Nephron (organoid): ENCODE data around the gene BRAF.

Experiments used
- H3K27ac Mint-ChIP-seq, 3 experiments: 2 replicates each; pipeline ENCODE4 v1.8.0; 2020; ENCODE audit warnings: mixed read lengths in 3 of 3, mild to moderate bottlenecking in 2 of 3, moderate library complexity in 1 of 3
- H3K27me3 Mint-ChIP-seq: 2 replicates; pipeline ENCODE4 v1.8.0; 2021; ENCODE audit warnings: low read depth, mild to moderate bottlenecking, moderate library complexity, mixed read lengths
- H3K36me3 Mint-ChIP-seq: 2 replicates; pipeline ENCODE4 v1.8.0; 2020; ENCODE audit warnings: low read depth, mixed read lengths
- H3K4me1 Mint-ChIP-seq: 2 replicates; pipeline ENCODE4 v1.8.0; 2020; ENCODE audit warnings: mixed read lengths
- H3K4me3 Mint-ChIP-seq, 3 experiments: 2 replicates each; pipeline ENCODE4 v1.8.0; 2020; ENCODE audit warnings: mild to moderate bottlenecking in 3 of 3, mixed read lengths in 3 of 3, moderate library complexity in 2 of 3
- H3K9me3 Mint-ChIP-seq: 2 replicates; pipeline ENCODE4 v1.8.0; 2020; ENCODE audit warnings: mixed read lengths
- CTCF ChIP-seq, 3 experiments: fragments of 200-600 bp; sonication (generic); IDR thresholded peaks; one replicate each; pipeline ENCODE4 v1.5.0; 2021; ENCODE audit warnings: antibody characterized with exemption in 3 of 3; ENCODE audit not compliant: unreplicated experiment in 3 of 3

The BRAF gene

GRCh38 chr7:140704205-140704604 is 220.5 kb downstream of the BRAF start:
- no peak for TF ChIP-seq CTCF (IDR thresholded peaks at IDR 0.05; ENCODE audit: unreplicated experiment in 3 of 3)
- Mint-ChIP-seq H3K27ac (no peak overlapping the region), H3K36me3 (peaks cover 41% of the 10 kb centered on the region), H3K9me3 (no peaks in the 10 kb centered on the region), H3K4me3 (no peak overlapping the region), H3K27me3 (no peaks in the 10 kb centered on the region), H3K4me1 (peaks cover 7% of the 10 kb centered on the region)

GRCh38 chr7:140702774-140703173 is 222.0 kb downstream of the BRAF start:
- H3K36me3 Mint-ChIP-seq: peaks cover 47% of the 10 kb centered on the region
- H3K27ac Mint-ChIP-seq: no peak overlapping the region
- no peak overlapping the region for H3K4me3 Mint-ChIP-seq
- H3K27me3 Mint-ChIP-seq: no peaks in the 10 kb centered on the region
- peaks cover 17% of the 10 kb centered on the region for H3K4me1 Mint-ChIP-seq
- H3K9me3 Mint-ChIP-seq: no peaks in the 10 kb centered on the region
- no peak for TF ChIP-seq CTCF (IDR thresholded peaks at IDR 0.05; ENCODE audit: unreplicated experiment in 3 of 3)

GRCh38 chr7:140698477-140698876 is 226.3 kb downstream of the BRAF start:
- TF ChIP-seq CTCF (IDR thresholded peaks at IDR 0.05; ENCODE audit: unreplicated experiment in 3 of 3): no peak
- H3K9me3 Mint-ChIP-seq: no peaks in the 10 kb centered on the region
- peak overlapping the region; percentile 35 to 100 (median 46) for H3K27ac Mint-ChIP-seq
- no peaks in the 10 kb centered on the region for H3K27me3 Mint-ChIP-seq
- peaks cover 20% of the 10 kb centered on the region for H3K36me3 Mint-ChIP-seq
- H3K4me1 Mint-ChIP-seq: peaks cover 33% of the 10 kb centered on the region
- peak overlapping the region; percentile 97 to 99 (median 97) for H3K4me3 Mint-ChIP-seq

GRCh38 chr7:140697447-140698143 is 227.1 kb downstream of the BRAF start:
- peak overlapping the region; percentile 97 to 99 (median 97) for H3K4me3 Mint-ChIP-seq
- H3K27ac Mint-ChIP-seq: peak overlapping the region; percentile 96 to 100 (median 100)
- no peak for TF ChIP-seq CTCF (IDR thresholded peaks at IDR 0.05; ENCODE audit: unreplicated experiment in 3 of 3)
- peaks cover 33% of the 10 kb centered on the region for H3K4me1 Mint-ChIP-seq
- peaks cover 13% of the 10 kb centered on the region for H3K36me3 Mint-ChIP-seq
- H3K9me3 Mint-ChIP-seq: no peaks in the 10 kb centered on the region
- no peaks in the 10 kb centered on the region for H3K27me3 Mint-ChIP-seq

GRCh38 chr7:140696680-140697446 is 227.9 kb downstream of the BRAF start, which contains the start of gene NDUFB2:
NDUFB2 (plus strand) TSS chr7:140696708; CDS start chr7:140696745, 37 bp downstream.
- H3K27me3 Mint-ChIP-seq: no peaks in the 10 kb centered on the region
- peaks cover 16% of the 10 kb centered on the region for H3K36me3 Mint-ChIP-seq
- no peaks in the 10 kb centered on the region for H3K9me3 Mint-ChIP-seq
- TF ChIP-seq CTCF (IDR thresholded peaks at IDR 0.05; ENCODE audit: unreplicated experiment in 3 of 3): no peak
- peak within 1 kb of the TSS; percentile 96 to 100 (median 100) for H3K27ac Mint-ChIP-seq
- H3K4me3 Mint-ChIP-seq: peak within 1 kb of the TSS; percentile 97 to 99 (median 97)
- H3K4me1 Mint-ChIP-seq: peaks cover 33% of the 10 kb centered on the region
